PC-3 (cell line): Measurements from ENCODE around the gene SLC25A27.

Experiments
- CTCF ChIP-seq: fragments of 300-600 bp; sonication (generic); conservative IDR thresholded peaks from 2 replicates; pipeline ENCODE4 v1.5.1; 2017; ENCODE audit warnings: antibody characterized with exemption, low read depth, mild to moderate bottlenecking, low read length
- EZH2phosphoT487 ChIP-seq: fragments of 300-600 bp; sonication (generic); IDR thresholded peaks from 2 replicates; pipeline ENCODE4 v1.6.1; 2018; ENCODE audit warnings: mild to moderate bottlenecking, antibody characterized with exemption, low read length, borderline replicate concordance

GRCh38 chr6:46653439-46654195 lies 842 bp downstream of the SLC25A27 start:
- TF ChIP-seq CTCF (no peak), EZH2phosphoT487 (no peak)
